MM.1S (cell line): ENCODE measurements around the gene RANBP9.

Experiments
- DNase-seq: peaks from one replicate; pipeline ENCODE4 v3.0.0-alpha.2; 2015
- H2AFZ ChIP-seq: fragments of 300-600 bp; sonication (generic); 2 replicates; pipeline ENCODE4 v1.6.0; 2016; ENCODE audit warnings: antibody characterized with exemption, low read length
- H3F3A ChIP-seq: fragments of 300-600 bp; sonication (generic); 2 replicates; pipeline ENCODE4 v1.6.1; 2016; ENCODE audit warnings: mild to moderate bottlenecking, antibody characterized with exemption, low read length, moderate library complexity, mixed read lengths; ENCODE audit not compliant: insufficient read depth
- H3K27ac ChIP-seq: fragments of 300-600 bp; sonication (generic); 2 replicates; pipeline ENCODE4 v1.5.1; 2016; ENCODE audit warnings: mild to moderate bottlenecking, low read length
- H3K27me3 ChIP-seq: fragments of 300-600 bp; sonication (generic); replicated peaks from 2 replicates; pipeline ENCODE4 v1.6.0; 2016; ENCODE audit warnings: low read length; ENCODE audit not compliant: insufficient read depth
- H3K36me3 ChIP-seq: fragments of 300-600 bp; sonication (generic); replicated peaks from 2 replicates; pipeline ENCODE4 v1.6.1; 2016; ENCODE audit warnings: mild to moderate bottlenecking, low read length, mixed read lengths; ENCODE audit not compliant: insufficient read depth
- H3K4me1 ChIP-seq: fragments of 300-600 bp; sonication (generic); 2 replicates; pipeline ENCODE4 v1.6.1; 2016; ENCODE audit warnings: low read length, mixed read lengths
- H3K4me2 ChIP-seq: fragments of 300-600 bp; sonication (generic); 2 replicates; pipeline ENCODE4 v1.6.0; 2016; ENCODE audit warnings: low read depth, low read length
- H3K4me3 ChIP-seq: fragments of 300-600 bp; sonication (generic); 2 replicates; pipeline ENCODE4 v1.5.1; 2016; ENCODE audit warnings: low read length, mixed read lengths
- H3K79me2 ChIP-seq: fragments of 300-600 bp; sonication (generic); 2 replicates; pipeline ENCODE4 v1.6.1; 2016; ENCODE audit warnings: mixed run types, low read length, mixed read lengths
- H3K9ac ChIP-seq: fragments of 300-600 bp; sonication (generic); 2 replicates; pipeline ENCODE4 v1.6.1; 2016; ENCODE audit warnings: low read length, mixed read lengths
- H3K9me2 ChIP-seq: fragments of 300-600 bp; sonication (generic); replicated peaks from 2 replicates; pipeline ENCODE4 v1.6.1; 2016; ENCODE audit warnings: mild to moderate bottlenecking, low read length, mixed read lengths; ENCODE audit not compliant: insufficient read depth
- H3K9me3 ChIP-seq: fragments of 300-600 bp; sonication (generic); replicated peaks from 2 replicates; pipeline ENCODE4 v1.6.1; 2016; ENCODE audit warnings: mild to moderate bottlenecking, low read length, mixed read lengths; ENCODE audit not compliant: insufficient read depth
- H4K20me1 ChIP-seq: fragments of 300-600 bp; sonication (generic); 2 replicates; pipeline ENCODE4 v1.6.1; 2016; ENCODE audit warnings: mild to moderate bottlenecking, low read length, moderate library complexity, mixed read lengths; ENCODE audit not compliant: insufficient read depth
- EZH2 ChIP-seq: fragments of 300-600 bp; sonication (generic); optimal IDR thresholded peaks from 2 replicates; pipeline ENCODE3; 2017; ENCODE audit warnings: low read depth, mild to moderate bottlenecking, antibody characterized with exemption, low read length, mixed read lengths
- EZH2phosphoT487 ChIP-seq: fragments of 300-600 bp; sonication (generic); IDR thresholded peaks from 2 replicates; pipeline ENCODE4 v1.6.1; 2018; ENCODE audit warnings: antibody characterized with exemption, low read length
- TF ChIP-seq, protein P1 (sequence below): fragments of 300-600 bp; sonication (generic); IDR thresholded peaks from 2 replicates; pipeline ENCODE4 v1.5.1; 2016; ENCODE audit warnings: antibody characterized with exemption, low read length, mixed read lengths

The RANBP9 gene

DNA sequence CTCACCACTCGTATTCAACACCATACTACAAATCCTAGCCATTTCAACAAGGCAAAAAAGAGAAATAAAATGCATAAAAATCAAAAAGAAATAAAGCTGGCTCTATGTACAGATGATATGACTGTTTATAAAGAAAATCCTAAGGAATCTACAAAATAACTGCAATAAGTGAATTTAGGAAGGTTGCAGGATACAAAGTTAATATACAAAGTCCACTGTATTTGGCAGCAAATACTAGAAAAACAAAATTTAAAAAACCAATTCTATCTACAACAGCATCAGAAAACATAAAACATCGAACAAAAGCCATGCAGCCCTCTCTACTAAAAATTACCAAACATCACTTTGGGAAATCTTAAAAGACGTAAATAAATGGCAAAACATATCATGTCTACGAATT, 47.6 kb downstream of the RANBP9 start:
- no peaks in the 10 kb centered on the region for H3K9me3 ChIP-seq
- H3F3A ChIP-seq: peaks cover 10% of the 10 kb centered on the region
- no peak overlapping the region for H3K4me3 ChIP-seq
- no peaks in the 10 kb centered on the region for H4K20me1 ChIP-seq
- H3K36me3 ChIP-seq: no peaks in the 10 kb centered on the region
- H2AFZ ChIP-seq: no peak overlapping the region
- peaks cover 41% of the 10 kb centered on the region for H3K4me1 ChIP-seq
- no peak for DNase-seq
- no peak for TF ChIP-seq EZH2phosphoT487
- TF ChIP-seq, protein P1, sequence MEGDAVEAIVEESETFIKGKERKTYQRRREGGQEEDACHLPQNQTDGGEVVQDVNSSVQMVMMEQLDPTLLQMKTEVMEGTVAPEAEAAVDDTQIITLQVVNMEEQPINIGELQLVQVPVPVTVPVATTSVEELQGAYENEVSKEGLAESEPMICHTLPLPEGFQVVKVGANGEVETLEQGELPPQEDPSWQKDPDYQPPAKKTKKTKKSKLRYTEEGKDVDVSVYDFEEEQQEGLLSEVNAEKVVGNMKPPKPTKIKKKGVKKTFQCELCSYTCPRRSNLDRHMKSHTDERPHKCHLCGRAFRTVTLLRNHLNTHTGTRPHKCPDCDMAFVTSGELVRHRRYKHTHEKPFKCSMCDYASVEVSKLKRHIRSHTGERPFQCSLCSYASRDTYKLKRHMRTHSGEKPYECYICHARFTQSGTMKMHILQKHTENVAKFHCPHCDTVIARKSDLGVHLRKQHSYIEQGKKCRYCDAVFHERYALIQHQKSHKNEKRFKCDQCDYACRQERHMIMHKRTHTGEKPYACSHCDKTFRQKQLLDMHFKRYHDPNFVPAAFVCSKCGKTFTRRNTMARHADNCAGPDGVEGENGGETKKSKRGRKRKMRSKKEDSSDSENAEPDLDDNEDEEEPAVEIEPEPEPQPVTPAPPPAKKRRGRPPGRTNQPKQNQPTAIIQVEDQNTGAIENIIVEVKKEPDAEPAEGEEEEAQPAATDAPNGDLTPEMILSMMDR: no peak
- no peak for TF ChIP-seq EZH2
- no peak overlapping the region for H3K27ac ChIP-seq
- H3K79me2 ChIP-seq: peaks cover 94% of the 10 kb centered on the region
- no peaks in the 10 kb centered on the region for H3K9me2 ChIP-seq
- no peak overlapping the region for H3K9ac ChIP-seq
- no peaks in the 10 kb centered on the region for H3K27me3 ChIP-seq
- H3K4me2 ChIP-seq: no peak overlapping the region

DNA sequence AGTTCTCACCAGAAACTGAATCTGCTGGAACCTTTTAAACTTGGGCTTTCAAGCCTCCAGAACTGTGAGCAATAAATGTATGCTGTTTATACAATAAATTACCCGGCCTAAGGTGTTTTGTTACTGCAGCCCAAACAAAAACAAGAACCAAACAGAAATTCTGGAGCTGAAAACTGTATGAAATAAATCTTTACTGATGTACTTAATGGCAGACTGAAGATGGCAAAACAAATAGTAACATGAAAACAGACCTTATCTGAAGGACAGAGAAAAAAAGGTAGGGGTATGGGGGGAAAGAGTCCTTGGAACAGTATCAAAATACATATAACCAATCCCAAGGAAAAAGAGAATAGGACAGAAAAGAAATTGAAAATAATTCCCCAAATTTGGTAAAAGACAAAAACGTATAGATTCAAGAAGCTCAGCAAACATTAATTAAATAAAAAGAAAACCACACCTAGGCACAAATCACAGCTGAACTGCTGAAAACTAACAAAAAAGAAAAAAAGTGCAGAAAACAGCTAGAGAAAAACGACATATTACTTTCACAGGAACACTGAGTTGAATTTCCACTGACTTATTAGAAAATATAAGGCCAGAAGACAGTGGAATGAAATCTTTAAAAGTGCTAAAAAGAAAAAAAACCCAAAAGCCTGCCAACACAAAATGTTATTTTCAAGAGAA, 48.8 kb downstream of the RANBP9 start:
- no peaks in the 10 kb centered on the region for H4K20me1 ChIP-seq
- no peaks in the 10 kb centered on the region for H3K9me2 ChIP-seq
- peak overlapping the region; percentile 28; the same call in 1 of the 2 replicates for H3K4me2 ChIP-seq
- H3K9ac ChIP-seq: no peak overlapping the region
- H2AFZ ChIP-seq: no peak overlapping the region
- no peaks in the 10 kb centered on the region for H3K27me3 ChIP-seq
- H3F3A ChIP-seq: no peaks in the 10 kb centered on the region; the same call in 1 of the 2 replicates
- DNase-seq: no peak
- TF ChIP-seq EZH2 (no peak), EZH2phosphoT487 (no peak)
- TF ChIP-seq, protein P1: no peak
- H3K27ac ChIP-seq: no peak overlapping the region
- no peak overlapping the region; the same call in 1 of the 2 replicates for H3K4me3 ChIP-seq
- peaks cover 32% of the 10 kb centered on the region for H3K4me1 ChIP-seq
- no peaks in the 10 kb centered on the region for H3K9me3 ChIP-seq
- H3K36me3 ChIP-seq: no peaks in the 10 kb centered on the region
- H3K79me2 ChIP-seq: peaks cover 98% of the 10 kb centered on the region

DNA sequence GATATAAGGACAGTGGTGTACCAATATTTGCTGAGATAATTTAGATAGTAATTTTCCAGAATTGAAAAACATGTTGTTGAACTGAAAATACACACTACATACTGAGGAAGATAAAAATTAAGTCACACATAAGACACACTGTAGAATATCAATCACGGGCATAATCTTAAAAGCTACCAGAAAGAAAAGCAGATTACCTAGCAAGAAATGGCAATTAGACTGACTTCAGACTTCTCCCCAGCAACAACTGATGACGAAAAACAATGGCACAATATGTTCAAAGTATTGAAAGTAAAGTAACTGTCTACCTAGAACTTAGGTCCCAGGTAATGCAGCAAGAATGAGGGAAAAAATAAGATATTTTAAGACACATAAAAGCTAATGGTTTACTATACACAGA, 50.0 kb downstream of the RANBP9 start:
- Histone ChIP-seq H3K27ac (no peak overlapping the region), H2AFZ (no peak overlapping the region), H3K9ac (no peak overlapping the region), H3K79me2 (peaks cover 91% of the 10 kb centered on the region), H3K4me2 (no peak overlapping the region), H3K9me3 (no peaks in the 10 kb centered on the region), H3K36me3 (no peaks in the 10 kb centered on the region), H3K27me3 (no peaks in the 10 kb centered on the region), H3K4me3 (no peak overlapping the region), H3K9me2 (no peaks in the 10 kb centered on the region), H3F3A (no peaks in the 10 kb centered on the region; the same call in 1 of the 2 replicates), H4K20me1 (no peaks in the 10 kb centered on the region), H3K4me1 (peaks cover 26% of the 10 kb centered on the region)
- no peak for TF ChIP-seq EZH2
- TF ChIP-seq EZH2phosphoT487: no peak
- TF ChIP-seq, protein P1: no peak
- DNase-seq: no peak
